GM12872 (cell line): Measurements from ENCODE around the gene PPP1R14C.

ENCODE experiments used
- CTCF ChIP-seq: IDR thresholded peaks from 3 replicates; pipeline ENCODE4 v1.5.1; 2011; ENCODE audit warnings: low read depth, mild to moderate bottlenecking, low read length, moderate library complexity; ENCODE audit not compliant: insufficient read depth

PPP1R14C gene

GRCh38 chr6:150269857-150270223, 127.0 kb downstream of the PPP1R14C start:
- no peak for TF ChIP-seq CTCF

- no peak for TF ChIP-seq CTCF
Measured at GRCh38 chr6:150270330-150271052, 127.6 kb downstream of the PPP1R14C start.

- TF ChIP-seq CTCF: no peak
Measured at GRCh38 chr6:150271172-150271500, 128.3 kb downstream of the PPP1R14C start.

GRCh38 chr6:150271501-150272263, 128.8 kb downstream of the PPP1R14C start:
- TF ChIP-seq CTCF: no peak

- TF ChIP-seq CTCF: no peak
Measured at GRCh38 chr6:150272264-150272975, 129.6 kb downstream of the PPP1R14C start.

- no peak for TF ChIP-seq CTCF
Measured at GRCh38 chr6:150272976-150273315, 130.1 kb downstream of the PPP1R14C start.

GRCh38 chr6:150273457-150274309, 130.8 kb downstream of the PPP1R14C start:
- TF ChIP-seq CTCF: no peak
